GM19351 (cell line): Measurements from ENCODE around the gene PHB1.

ENCODE experiments used
- ATAC-seq: cut with Tn5 transposase; IDR thresholded peaks from one replicate; pipeline ENCODE4 v1.9.1; 2021; ENCODE audit warnings: mild to moderate bottlenecking, moderate library complexity; ENCODE audit not compliant: unreplicated experiment

PHB1 gene

GRCh38 chr17:49414622-49415350 is at the start of gene PHB1:
TSS of gene PHB1 (minus strand) at chr17:49414882. CDS start at chr17:49413264, 1,618 bp downstream.
- ATAC-seq, result peak; percentile 97

- no peak for ATAC-seq
These were observed 49.4 kb upstream of the PHB1 start for GRCh38 chr17:49464049-49464448.

- no peak for ATAC-seq
These were observed 46.9 kb upstream of the PHB1 start for GRCh38 chr17:49461580-49461979.

- no peak for ATAC-seq
These were observed 45.7 kb upstream of the PHB1 start for GRCh38 chr17:49460401-49460800.

GRCh38 chr17:49459401-49459984 is 44.8 kb upstream of the PHB1 start:
- ATAC-seq, result no peak

GRCh38 chr17:49457564-49458535 is 43.2 kb upstream of the PHB1 start:
- no peak for ATAC-seq

- no peak for ATAC-seq
These were observed 41.7 kb upstream of the PHB1 start for GRCh38 chr17:49456183-49456965.

- no peak for ATAC-seq
These were observed 40.7 kb upstream of the PHB1 start for GRCh38 chr17:49455272-49455861.

- ATAC-seq, result no peak
These were observed 39.4 kb upstream of the PHB1 start for GRCh38 chr17:49454050-49454449.

- ATAC-seq, result no peak
These were observed 38.0 kb upstream of the PHB1 start for GRCh38 chr17:49452661-49453060.

GRCh38 chr17:49452201-49452600 is 37.5 kb upstream of the PHB1 start:
- no peak for ATAC-seq

- no peak for ATAC-seq
These were observed 36.1 kb upstream of the PHB1 start for GRCh38 chr17:49450735-49451134.

- no peak for ATAC-seq
These were observed 35.5 kb upstream of the PHB1 start for GRCh38 chr17:49450181-49450580.

GRCh38 chr17:49447628-49448302 is 33.1 kb upstream of the PHB1 start:
- no peak for ATAC-seq

- ATAC-seq, result no peak
These were observed 30.9 kb upstream of the PHB1 start for GRCh38 chr17:49445591-49445990.

GRCh38 chr17:49444384-49444783 is 29.7 kb upstream of the PHB1 start:
- no peak for ATAC-seq

GRCh38 chr17:49443862-49444261 is 29.2 kb upstream of the PHB1 start:
- ATAC-seq, result no peak

- ATAC-seq, result no peak
These were observed 27.4 kb upstream of the PHB1 start for GRCh38 chr17:49442041-49442440.

GRCh38 chr17:49441578-49441977 is 26.9 kb upstream of the PHB1 start:
- no peak for ATAC-seq

GRCh38 chr17:49440581-49440980 is 25.9 kb upstream of the PHB1 start:
- ATAC-seq, result no peak
